ENCODE measurements around the gene ALOX5AP. TPM values are rescaled to one million over a fixed set of nuclear protein-coding genes. Genes with fewer than 3 reads are reported as not detected.

ALOX5AP gene
- total RNA-seq, 1 experiment from 2014 or later, result not detected

DNA sequence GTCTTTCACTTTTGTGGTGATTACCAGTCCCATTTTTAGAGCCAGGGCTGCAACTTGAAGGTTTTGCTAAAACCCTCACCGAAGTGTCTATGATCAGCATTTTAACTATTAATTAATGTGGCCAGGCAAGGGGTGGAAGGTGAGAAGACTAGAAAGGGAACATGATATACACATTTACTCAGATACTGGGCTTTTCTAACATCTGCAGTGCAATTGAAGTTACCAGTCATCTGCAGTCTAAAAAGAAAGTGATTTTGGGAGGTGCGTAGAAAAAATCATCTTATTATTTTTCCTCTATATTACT lies 481 bp downstream of the ALOX5AP start:
- ChIA-PET POLR2A (ENCODE audit: low non-redundant PET) (no interaction called here), CTCF (no interaction called here)

DNA sequence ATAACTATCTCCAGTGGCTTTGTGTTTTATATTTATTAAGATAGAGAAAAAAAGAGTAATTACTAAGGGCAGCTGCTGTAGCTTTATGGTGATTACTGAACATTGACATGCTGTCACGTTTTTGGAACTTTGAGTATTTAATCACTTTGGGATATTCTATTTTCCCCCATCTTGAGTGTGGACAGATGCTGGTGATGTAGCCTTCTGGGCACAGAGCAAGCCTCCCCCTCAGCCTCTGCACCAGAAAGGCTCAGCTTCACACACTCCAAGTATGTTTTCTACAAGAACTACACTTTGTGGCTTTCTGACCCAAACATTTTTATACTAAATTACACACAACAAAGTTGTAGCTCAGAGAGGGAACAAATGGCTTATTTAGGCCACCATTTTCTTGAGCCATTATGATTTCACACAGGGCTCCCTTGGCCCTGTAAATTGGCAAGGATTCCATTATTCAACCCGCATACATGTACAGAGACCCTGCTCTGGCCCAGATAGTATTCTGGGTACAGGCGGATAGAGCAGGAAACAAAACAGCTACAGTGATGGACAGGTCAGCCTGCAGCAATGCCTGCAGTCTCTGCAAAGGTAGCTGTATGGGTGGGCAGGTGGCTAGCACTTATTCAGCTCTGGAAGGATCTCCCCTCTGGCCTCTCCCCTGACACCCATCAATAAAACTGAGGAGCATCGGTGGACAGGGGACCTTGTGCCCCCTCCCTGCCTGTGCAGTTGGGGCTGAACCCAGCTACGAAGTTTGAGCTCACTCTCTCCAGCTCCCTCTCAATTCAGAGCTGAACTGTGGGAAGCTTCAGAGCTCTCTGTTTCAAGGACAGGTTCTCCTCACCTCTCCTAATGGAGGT lies 1.3 kb downstream of the ALOX5AP start:
- Histone ChIP-seq H3K27me3 (replicated peaks; ENCODE audit: insufficient read depth, low read depth, low read length, poor library complexity) (no peaks in the 10 kb centered on the region), H3K36me3 (ENCODE audit: insufficient read depth, low read length, poor library complexity, severe bottlenecking) (no peaks in the 10 kb centered on the region), H3K27ac (ENCODE audit: low read depth, low read length, poor library complexity, severe bottlenecking) (no peak overlapping the region), H3K4me1 (ENCODE audit: insufficient read depth, low read length, poor library complexity, severe bottlenecking) (peaks cover 18% of the 10 kb centered on the region), H3K4me3 (ENCODE audit: low read depth, low read length, poor library complexity, severe bottlenecking) (no peak overlapping the region), H3K9me3 (ENCODE audit: low read depth, low read length, poor library complexity, severe bottlenecking) (no peaks in the 10 kb centered on the region)
- CTCF ChIA-PET, result no interaction called here
- no peak for DNase-seq (ENCODE audit: low spot score)
- intact Hi-C loops (cut with micrococcal nuclease; ENCODE audit: unreplicated experiment), result no loop called here
- no TSS peak for BruUV-seq (replicated peaks)
- TF ChIP-seq EZH2 (IDR thresholded peaks at IDR 0.05; ENCODE audit: borderline replicate concordance, low read depth, low read length, poor library complexity, severe bottlenecking), result no peak
- TF ChIP-seq, protein P1, sequence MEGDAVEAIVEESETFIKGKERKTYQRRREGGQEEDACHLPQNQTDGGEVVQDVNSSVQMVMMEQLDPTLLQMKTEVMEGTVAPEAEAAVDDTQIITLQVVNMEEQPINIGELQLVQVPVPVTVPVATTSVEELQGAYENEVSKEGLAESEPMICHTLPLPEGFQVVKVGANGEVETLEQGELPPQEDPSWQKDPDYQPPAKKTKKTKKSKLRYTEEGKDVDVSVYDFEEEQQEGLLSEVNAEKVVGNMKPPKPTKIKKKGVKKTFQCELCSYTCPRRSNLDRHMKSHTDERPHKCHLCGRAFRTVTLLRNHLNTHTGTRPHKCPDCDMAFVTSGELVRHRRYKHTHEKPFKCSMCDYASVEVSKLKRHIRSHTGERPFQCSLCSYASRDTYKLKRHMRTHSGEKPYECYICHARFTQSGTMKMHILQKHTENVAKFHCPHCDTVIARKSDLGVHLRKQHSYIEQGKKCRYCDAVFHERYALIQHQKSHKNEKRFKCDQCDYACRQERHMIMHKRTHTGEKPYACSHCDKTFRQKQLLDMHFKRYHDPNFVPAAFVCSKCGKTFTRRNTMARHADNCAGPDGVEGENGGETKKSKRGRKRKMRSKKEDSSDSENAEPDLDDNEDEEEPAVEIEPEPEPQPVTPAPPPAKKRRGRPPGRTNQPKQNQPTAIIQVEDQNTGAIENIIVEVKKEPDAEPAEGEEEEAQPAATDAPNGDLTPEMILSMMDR (conservative IDR thresholded peaks at IDR 0.05; ENCODE audit: low read depth, low read length), result no peak
- POLR2A ChIA-PET (ENCODE audit: low non-redundant PET), result no interaction called here

More for the DNA sequence above, 481 bp downstream of the ALOX5AP start:
- Histone ChIP-seq H3K27me3 (replicated peaks; ENCODE audit: insufficient read depth, low read depth, low read length, poor library complexity) (no peaks in the 10 kb centered on the region), H3K36me3 (ENCODE audit: insufficient read depth, low read length, poor library complexity, severe bottlenecking) (no peaks in the 10 kb centered on the region), H3K4me1 (ENCODE audit: insufficient read depth, low read length, poor library complexity, severe bottlenecking) (peaks cover 18% of the 10 kb centered on the region), H3K27ac (ENCODE audit: low read depth, low read length, poor library complexity, severe bottlenecking) (no peak overlapping the region), H3K9me3 (ENCODE audit: low read depth, low read length, poor library complexity, severe bottlenecking) (no peaks in the 10 kb centered on the region), H3K4me3 (ENCODE audit: low read depth, low read length, poor library complexity, severe bottlenecking) (no peak overlapping the region)
- TF ChIP-seq EZH2 (IDR thresholded peaks at IDR 0.05; ENCODE audit: borderline replicate concordance, low read depth, low read length, poor library complexity, severe bottlenecking), result no peak
- TF ChIP-seq, protein P1 (conservative IDR thresholded peaks at IDR 0.05; ENCODE audit: low read depth, low read length), result no peak
- DNase-seq (ENCODE audit: low spot score), result no peak
- no TSS peak for BruUV-seq (replicated peaks)
- intact Hi-C loops (cut with micrococcal nuclease; ENCODE audit: unreplicated experiment), result no loop called here

DNA sequence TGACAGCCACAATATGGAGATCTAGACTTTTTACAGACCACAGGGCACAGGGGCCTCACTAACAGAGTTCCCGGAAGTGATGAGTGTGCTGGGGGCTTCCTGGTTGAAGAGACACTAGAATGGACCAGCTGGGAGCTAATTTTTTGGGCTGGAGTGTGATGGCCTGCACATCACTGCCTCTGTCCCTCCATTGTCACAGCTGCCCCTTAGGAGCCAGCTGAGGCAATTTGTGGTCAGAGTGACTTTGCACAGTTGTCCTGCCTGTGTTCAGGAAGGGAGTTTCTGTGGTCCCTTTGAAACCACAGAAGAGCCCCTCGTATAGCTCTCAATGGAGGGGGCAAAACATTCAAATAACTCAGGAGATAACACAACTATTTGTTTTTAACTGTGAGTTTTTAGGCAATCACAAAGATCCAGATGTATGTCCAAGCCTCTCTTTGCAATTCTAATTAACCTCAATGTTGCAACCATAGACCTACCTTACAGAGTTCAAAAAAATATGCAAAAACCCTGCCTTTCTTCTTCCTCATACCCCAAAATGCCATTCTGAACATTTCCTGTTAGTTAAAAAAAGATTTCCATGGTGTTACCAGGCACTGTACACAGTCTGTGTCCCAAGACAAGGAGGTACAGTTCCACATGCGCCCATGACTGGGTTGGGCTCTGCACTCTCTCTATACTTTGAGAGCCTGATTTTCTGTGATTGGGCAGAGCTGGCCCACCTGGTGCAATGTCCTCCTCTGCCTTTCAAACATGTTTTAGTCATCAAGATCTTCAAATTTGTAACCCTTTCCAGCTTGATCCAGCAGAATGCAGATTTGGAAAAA lies 2.4 kb downstream of the ALOX5AP start:
- no peaks in the 10 kb centered on the region for H3K36me3 ChIP-seq (ENCODE audit: insufficient read depth, low read length, poor library complexity, severe bottlenecking)
- no peak overlapping the region for H3K4me3 ChIP-seq (ENCODE audit: low read depth, low read length, poor library complexity, severe bottlenecking)
- peaks cover 18% of the 10 kb centered on the region for H3K4me1 ChIP-seq (ENCODE audit: insufficient read depth, low read length, poor library complexity, severe bottlenecking)
- ChIA-PET CTCF (no interaction called here), POLR2A (ENCODE audit: low non-redundant PET) (no interaction called here)
- H3K9me3 ChIP-seq (ENCODE audit: low read depth, low read length, poor library complexity, severe bottlenecking), result no peaks in the 10 kb centered on the region
- no peaks in the 10 kb centered on the region for H3K27me3 ChIP-seq (replicated peaks; ENCODE audit: insufficient read depth, low read depth, low read length, poor library complexity)
- intact Hi-C loops (cut with micrococcal nuclease; ENCODE audit: unreplicated experiment), result no loop called here
- no peak overlapping the region for H3K27ac ChIP-seq (ENCODE audit: low read depth, low read length, poor library complexity, severe bottlenecking)
- TF ChIP-seq, protein P1 (conservative IDR thresholded peaks at IDR 0.05; ENCODE audit: low read depth, low read length), result no peak
- no peak for TF ChIP-seq EZH2 (IDR thresholded peaks at IDR 0.05; ENCODE audit: borderline replicate concordance, low read depth, low read length, poor library complexity, severe bottlenecking)
- no TSS peak for BruUV-seq (replicated peaks)
- DNase-seq (ENCODE audit: low spot score), result no peak
